GM10847 (cell line): ENCODE results near the gene SSPN.

Experiments used
- POLR2A ChIP-seq: IDR thresholded peaks from 2 replicates; pipeline ENCODE4 v1.6.1; 2011; ENCODE audit not compliant: insufficient read length; ENCODE audit errors: extremely low read depth

Gene SSPN

GRCh38 chr12:26172946-26173552 is 22.3 kb upstream of the SSPN start:
- TF ChIP-seq POLR2A, result no peak

- TF ChIP-seq POLR2A, result no peak
These were observed 18.6 kb upstream of the SSPN start for GRCh38 chr12:26176725-26177124.

GRCh38 chr12:26177283-26177682 is 18.1 kb upstream of the SSPN start:
- TF ChIP-seq POLR2A, result no peak

GRCh38 chr12:26179826-26180225 is 15.5 kb upstream of the SSPN start:
- no peak for TF ChIP-seq POLR2A

GRCh38 chr12:26182377-26182776 is 13.0 kb upstream of the SSPN start:
- no peak for TF ChIP-seq POLR2A

- no peak for TF ChIP-seq POLR2A
These were observed 9.6 kb upstream of the SSPN start for GRCh38 chr12:26185532-26186320.

GRCh38 chr12:26187014-26187798 is 8.2 kb upstream of the SSPN start:
- TF ChIP-seq POLR2A, result no peak

- TF ChIP-seq POLR2A, result no peak
These were observed 7.2 kb upstream of the SSPN start for GRCh38 chr12:26188127-26188526.

- TF ChIP-seq POLR2A, result no peak
These were observed 6.7 kb upstream of the SSPN start for GRCh38 chr12:26188641-26189040.

GRCh38 chr12:26192142-26192541 is 3.2 kb upstream of the SSPN start:
- TF ChIP-seq POLR2A, result no peak

GRCh38 chr12:26193539-26193938 is 1.8 kb upstream of the SSPN start:
- TF ChIP-seq POLR2A, result no peak

GRCh38 chr12:26195641-26196420 is 458 bp downstream of the SSPN start:
- no peak for TF ChIP-seq POLR2A

- TF ChIP-seq POLR2A, result no peak
These were observed 996 bp downstream of the SSPN start for GRCh38 chr12:26196421-26196716.

GRCh38 chr12:26197832-26198231 is 2.5 kb downstream of the SSPN start:
- no peak for TF ChIP-seq POLR2A

GRCh38 chr12:26198742-26199141 is 3.4 kb downstream of the SSPN start:
- no peak for TF ChIP-seq POLR2A
